HG03280 (cell line): ENCODE data around the gene MLYCD.

Source experiments
- ATAC-seq: cut with Tn5 transposase; IDR thresholded peaks from one replicate; pipeline ENCODE4 v1.9.1; 2021; ENCODE audit warnings: mild to moderate bottlenecking, moderate library complexity; ENCODE audit not compliant: unreplicated experiment

Gene MLYCD

DNA sequence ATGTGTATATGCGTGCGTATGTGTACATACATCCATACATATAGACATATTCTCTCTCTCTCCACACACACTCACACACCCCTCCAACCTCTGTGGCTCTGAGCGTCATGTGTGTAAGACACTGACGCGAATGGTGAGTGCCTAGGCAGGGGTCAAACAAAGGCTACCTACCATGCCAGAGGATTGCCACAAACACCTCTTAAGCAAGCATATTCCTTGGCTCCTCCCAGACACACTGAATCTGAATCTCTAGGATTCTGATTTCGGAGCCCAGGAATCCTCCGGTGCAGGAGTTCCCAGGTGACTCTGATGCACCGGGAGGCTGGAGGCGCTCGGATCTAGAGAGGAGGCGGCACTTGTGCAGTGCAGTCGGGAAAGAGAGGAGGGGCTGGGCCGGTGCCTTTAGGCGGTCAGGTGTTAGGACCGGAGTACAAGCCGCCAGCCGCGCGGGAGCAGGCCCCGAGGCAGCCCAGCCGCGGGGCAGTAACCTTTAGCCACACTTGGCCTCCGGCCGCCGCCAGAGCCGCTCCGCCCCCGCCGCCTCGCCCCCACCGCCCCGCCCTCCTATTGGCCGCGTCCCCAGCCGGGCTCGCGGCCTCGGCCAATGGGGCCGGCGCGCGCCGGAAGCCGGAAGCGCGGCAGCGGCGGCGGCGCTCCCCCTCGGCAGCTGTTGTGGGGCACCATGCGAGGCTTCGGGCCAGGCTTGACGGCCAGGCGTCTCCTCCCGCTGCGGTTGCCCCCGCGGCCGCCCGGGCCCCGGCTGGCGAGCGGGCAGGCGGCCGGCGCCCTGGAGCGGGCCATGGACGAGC is at the start of gene MLYCD:
Gene MLYCD, plus strand, starts transcription at position 653 of the 809 bp plus-strand sequence. Its CDS starts 30 bp downstream, at position 683.
- ATAC-seq = peak; percentile 92

DNA sequence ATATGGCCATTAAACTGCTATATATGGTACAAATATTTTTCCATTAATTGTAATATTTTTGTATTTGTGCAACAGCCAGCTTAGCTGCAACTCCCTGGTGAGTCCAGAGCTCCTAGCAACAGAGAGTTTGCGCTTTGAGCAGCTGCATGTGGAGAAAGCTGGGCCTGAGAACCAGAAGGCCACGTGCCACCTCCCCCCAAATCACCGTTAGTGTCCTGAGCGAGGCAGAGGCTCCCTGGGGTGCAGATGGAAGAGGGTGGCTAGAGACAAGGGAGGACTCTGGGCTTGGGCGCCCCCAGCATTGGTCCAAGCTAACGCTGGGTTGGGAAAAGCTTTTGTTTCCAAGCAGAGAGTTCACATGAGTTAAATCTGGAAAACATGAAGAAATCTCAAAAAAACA is 49.5 kb upstream of the MLYCD start:
- no peak for ATAC-seq

- ATAC-seq = no peak
Measured at GRCh38 chr16:83850947-83851346, 48.0 kb upstream of the MLYCD start.

DNA sequence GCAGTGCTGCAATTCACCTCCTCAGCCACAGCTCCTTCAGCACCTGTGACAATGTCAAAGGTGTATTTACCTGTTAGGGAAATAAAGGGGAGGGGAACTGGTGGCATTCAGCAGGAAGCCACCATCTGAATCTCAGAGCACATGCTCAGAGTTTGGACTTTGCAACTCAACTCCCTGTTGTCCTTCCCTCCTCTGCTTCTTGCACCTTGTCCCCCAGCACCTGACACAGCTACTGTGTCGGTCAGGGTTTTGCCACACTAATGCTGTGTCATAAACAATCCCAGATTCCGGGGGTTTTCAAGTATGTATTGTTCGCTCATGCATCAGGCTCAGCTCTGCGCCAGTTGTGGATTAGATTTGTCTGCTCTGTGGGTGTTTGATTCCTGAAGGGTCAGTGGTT is 47.4 kb upstream of the MLYCD start:
- ATAC-seq = no peak

DNA sequence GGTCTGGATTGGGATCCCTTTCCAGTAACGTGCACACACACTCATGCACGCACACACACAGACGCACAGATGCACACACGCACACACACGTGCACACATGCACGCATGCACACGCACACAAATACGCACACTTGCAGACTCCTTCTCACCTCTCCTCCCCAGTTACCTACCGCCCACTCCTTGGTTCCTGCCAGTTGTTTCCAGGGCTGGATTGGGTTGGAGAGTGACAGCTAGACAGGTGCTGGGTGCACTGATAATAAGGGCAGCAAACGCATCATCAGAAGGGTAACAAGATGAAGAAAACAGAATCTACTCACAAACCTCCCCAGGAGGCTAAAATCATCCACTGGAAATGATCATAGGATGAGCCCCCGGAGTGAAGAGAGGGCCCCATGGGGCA is 46.1 kb upstream of the MLYCD start:
- ATAC-seq = no peak

GRCh38 chr16:83853834-83854233 is 45.1 kb upstream of the MLYCD start:
- no peak for ATAC-seq

GRCh38 chr16:83854420-83854819 is 44.5 kb upstream of the MLYCD start:
- no peak for ATAC-seq

DNA sequence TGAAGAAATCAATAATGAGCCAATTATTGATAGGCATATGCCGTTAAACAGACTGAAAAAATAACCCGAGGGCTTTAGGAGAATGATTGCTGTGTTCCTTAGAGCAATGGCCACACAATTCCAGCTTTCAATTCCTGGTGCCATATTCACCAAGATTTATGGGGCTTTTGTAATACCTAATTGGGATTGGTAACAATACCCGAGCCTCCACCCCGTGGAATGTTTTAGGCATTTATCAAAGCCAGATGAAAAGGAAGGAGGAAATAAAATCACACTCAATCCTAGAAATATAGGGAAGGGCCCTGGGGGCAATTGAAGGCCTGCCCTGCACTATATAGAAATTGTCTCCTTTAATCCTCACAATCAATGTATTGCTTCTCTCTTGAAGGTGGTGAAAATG is 42.1 kb upstream of the MLYCD start:
- ATAC-seq = no peak

- no peak for ATAC-seq
Measured at GRCh38 chr16:83859265-83859664, 39.6 kb upstream of the MLYCD start.

DNA sequence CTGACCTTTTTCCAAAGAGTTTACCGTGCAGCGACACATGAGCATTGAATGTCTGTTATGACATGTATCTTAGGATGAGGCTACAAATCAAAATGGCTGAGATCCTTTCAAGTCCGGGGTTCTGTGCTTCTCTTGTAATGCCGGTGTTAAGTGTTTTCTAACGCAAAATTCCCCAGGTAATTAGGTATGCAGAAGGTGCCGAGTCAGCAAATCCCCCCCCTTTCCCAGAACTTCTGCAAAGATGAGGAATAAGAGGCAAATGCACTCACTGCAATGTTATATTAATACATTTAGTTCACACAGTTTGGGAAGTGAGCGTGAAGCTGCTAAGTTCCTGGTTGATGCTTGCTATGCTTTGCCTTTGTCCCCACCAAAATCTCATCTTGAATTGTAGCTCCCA is 36.3 kb upstream of the MLYCD start:
- ATAC-seq = no peak

DNA sequence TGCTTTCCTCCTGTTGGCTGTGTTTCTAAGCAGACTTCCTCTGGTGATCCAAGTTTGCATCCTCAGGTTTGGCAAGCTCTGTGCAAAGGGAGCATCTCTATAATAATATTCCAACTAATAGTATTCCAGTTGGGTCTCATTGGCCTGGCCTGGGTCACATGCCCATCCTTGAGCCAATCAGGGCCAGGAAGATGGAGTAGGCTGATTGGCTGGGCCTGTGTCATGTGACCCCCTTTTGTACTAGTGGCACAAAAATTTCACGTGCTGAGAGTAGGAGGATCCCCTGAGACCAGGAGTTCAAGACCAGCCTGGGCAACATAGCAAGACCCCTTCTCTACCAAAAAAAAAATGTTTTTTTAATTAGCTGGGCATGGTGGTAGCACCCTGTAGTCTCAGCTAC is 35.2 kb upstream of the MLYCD start:
- no peak for ATAC-seq

DNA sequence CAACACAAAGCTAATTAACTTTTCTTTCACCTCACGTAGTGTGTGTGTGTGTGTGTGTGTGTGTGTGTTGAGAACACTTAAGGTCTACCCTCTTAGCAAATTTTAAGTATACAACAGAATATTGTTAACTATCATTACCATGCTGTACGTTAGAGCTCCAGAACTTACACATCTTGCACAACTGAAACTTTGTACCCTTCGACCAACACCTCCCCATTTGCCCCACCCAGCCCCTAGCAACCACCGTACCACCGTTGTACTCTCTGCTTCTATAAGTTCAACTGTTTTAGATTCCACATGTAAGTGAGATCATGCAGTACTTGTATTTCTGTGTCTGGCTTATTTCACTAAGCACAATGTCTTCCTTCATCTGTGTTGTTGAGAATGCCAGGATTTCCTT is 28.1 kb upstream of the MLYCD start:
- no peak for ATAC-seq

DNA sequence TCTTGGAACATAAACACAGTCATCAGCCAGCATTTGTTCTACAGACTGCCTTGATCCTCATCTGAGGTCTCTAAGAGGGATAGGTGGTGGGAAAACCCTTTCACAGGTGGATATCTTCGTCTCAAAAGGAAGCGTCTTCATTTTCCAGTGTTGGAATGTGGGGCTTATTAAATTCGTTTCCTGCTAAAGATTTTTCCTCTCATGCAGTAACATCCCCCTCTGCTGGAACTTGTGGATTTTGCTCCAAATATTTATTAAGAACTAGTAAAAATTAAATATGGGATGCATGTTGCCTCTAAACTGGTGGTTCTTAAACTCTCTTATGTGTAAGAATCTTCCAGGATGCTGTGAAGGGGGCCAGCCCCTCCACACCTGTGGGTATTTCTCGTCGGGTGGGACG is 20.1 kb upstream of the MLYCD start:
- no peak for ATAC-seq

DNA sequence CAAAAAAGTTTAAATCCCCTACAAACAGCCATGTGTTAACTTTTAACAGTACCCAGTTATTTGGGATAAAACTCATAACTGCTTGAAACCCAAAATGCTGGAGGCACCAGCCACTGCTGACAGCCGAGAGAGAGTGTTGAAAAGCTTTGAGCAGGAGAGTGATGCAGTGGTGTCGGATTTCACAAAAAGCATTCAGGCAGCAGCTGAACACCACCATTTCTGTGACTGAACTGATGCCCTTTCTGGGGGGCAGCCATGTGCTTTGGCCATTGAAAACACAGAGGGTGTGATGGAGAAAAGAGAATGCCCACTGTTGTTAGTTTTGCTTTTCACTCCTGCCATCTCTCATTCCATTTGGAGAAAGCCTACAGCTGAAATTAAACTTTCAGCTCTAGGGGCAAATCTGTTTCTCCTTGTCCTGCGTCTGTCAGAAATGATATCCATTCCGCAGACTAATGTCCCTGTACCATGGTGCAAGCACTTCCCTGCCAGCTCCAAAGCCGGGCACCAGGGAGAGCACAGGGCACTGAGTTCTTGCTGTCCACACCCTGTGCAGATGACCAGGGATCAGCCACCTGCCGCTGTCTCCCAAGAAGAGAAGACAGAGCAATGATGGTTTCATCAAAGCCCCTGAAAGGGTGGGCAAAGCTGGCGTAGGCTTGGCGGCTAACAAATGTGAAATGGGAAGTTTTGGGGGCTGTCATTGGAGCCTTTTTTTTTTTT is 16.6 kb upstream of the MLYCD start:
- ATAC-seq = no peak

DNA sequence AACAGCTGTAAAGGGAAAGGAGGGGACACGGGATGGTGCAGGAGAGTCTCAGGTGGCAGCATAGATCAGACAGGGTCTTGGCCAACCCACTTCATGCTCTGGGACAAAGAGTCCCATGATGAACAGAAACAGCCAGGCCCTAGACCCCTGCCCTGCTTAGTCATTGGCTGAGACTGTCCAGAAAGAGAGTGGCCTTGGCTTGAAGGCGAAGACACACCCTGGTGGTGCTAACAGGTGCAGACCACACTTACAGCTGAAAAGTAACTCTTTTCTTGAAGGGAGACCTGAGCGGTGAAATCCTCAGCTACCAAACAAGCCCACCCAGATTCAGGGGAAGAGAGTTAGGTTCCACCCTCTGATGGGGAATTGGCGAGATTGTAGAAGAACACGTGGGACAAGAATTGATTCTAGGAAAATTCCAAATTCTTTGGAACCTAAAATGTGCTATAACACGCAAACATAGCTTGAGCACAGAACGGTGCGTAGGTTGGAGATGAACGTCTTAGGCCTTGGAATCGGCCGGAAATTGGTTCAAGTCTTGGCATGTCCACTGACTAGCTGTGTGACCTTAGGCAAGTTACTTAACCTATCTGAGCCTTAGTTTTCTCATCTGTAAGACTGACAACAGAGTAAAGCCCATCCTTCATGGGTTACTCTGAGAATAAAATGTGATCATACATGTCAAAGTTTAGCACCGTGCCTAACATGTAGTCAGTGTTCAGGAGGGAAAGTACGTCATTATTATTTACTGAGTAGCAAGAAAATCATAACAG is 12.5 kb upstream of the MLYCD start:
- no peak for ATAC-seq

DNA sequence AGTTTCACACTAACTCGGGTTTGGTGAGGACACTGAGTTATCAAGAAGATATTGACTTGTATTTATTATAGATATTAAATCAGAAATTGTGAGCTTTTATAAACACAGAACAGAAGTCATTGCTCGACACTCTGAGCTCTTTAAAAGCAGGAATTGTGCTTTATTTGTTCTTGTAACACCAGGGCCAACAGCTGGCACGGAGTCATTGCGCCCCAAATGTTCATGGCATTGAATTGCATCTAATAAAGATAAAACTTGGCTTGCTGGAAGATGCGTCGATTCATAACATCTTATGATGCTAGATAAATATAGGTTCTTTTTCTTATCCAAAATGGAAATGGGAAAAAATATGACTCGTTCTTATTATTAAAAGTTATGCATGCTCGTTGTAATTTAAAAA is 11.8 kb upstream of the MLYCD start:
- no peak for ATAC-seq

- ATAC-seq = no peak
Measured at GRCh38 chr16:83887564-83887963, 11.4 kb upstream of the MLYCD start.

GRCh38 chr16:83888672-83889044 is 10.3 kb upstream of the MLYCD start:
- ATAC-seq = no peak

DNA sequence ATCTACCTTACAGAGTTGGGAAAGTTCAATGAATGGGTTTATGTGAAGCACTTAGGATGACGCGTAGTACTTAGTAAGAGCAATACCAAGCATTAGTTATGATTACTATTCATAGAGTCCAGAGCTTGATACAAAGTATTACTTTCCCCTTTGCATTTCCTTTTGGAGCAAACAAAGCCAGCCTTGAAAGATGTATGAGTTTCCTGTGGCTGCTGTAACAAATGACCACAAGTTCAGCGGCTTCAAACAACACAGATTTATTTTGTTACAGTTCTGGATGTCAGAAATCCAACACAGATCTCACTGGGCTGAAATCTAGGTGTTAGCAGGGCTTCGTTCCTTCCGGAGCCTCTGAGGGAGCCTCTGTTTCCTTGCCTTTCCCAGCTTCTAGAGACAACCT is 8.6 kb upstream of the MLYCD start:
- no peak for ATAC-seq

- no peak for ATAC-seq
Measured at GRCh38 chr16:83891742-83892141, 7.2 kb upstream of the MLYCD start.

- no peak for ATAC-seq
Measured at GRCh38 chr16:83895243-83895642, 3.7 kb upstream of the MLYCD start.

GRCh38 chr16:83895942-83896341 is 3.0 kb upstream of the MLYCD start:
- ATAC-seq = no peak
